ENCODE data around the gene RSRP1. TPM values are rescaled to one million over a fixed set of nuclear protein-coding genes. Genes with fewer than 3 reads are reported as not detected.
"Not testable (repeated sequence)": the region's sequence is repeated elsewhere in the genome, so short reads cannot be mapped to it uniquely, and the experiment has no call there.

Gene RSRP1
- total and polyA plus RNA-seq, 3 experiments from 2014 or later = 47.5 to 124 (median 116) TPM

- H3K4me1 ChIP-seq (ENCODE audit: insufficient read depth, low read length); POLR2A ChIA-PET; H3K27me3 ChIP-seq (ENCODE audit: insufficient read depth, low read length, poor library complexity, severe bottlenecking); H3K9me3 ChIP-seq (ENCODE audit: low read length); H3K36me3 ChIP-seq (ENCODE audit: insufficient read depth, low read length); H3K27me3 Mint-ChIP-seq; H3K9me3 Mint-ChIP-seq; CTCF ChIA-PET: not testable (repeated sequence)
- H3K4me3 Mint-ChIP-seq = peak overlapping the region; percentile 91 to 98 (median 96)
- peak in 3 of 5 donors; percentile 28 to 39 (median 32) for DNase-seq
- Histone ChIP-seq H3K27ac (ENCODE audit: low read depth, low read length) (peak overlapping the region; percentile 61), H3K4me3 (ENCODE audit: low read length) (peak overlapping the region; percentile 70)
- H3K36me3 Mint-ChIP-seq = peaks cover 0 to 27% (median 4%) of the 10 kb centered on the region in 3 donors
- peak overlapping the region; percentile 79 to 99 (median 98) for H3K27ac Mint-ChIP-seq
- H3K4me1 Mint-ChIP-seq = peaks cover 11 to 33% (median 29%) of the 10 kb centered on the region in 3 donors
Measured at GRCh38 chr1:25266554-25267287, 19.5 kb upstream of the RSRP1 start.

- POLR2A ChIA-PET = interaction anchor here (1.6 kb wide), 1 partner anchor 13 kb away, joined by 5 read pairs; the partner anchor contains the start of gene RSRP1
- H3K9me3 Mint-ChIP-seq; CTCF ChIA-PET; H3K4me1 ChIP-seq (ENCODE audit: insufficient read depth, low read length); H3K27me3 Mint-ChIP-seq; H3K27ac ChIP-seq (ENCODE audit: low read depth, low read length); H3K27me3 ChIP-seq (ENCODE audit: insufficient read depth, low read length, poor library complexity, severe bottlenecking); H3K4me3 ChIP-seq (ENCODE audit: low read length); H3K36me3 ChIP-seq (ENCODE audit: insufficient read depth, low read length); DNase-seq; H3K9me3 ChIP-seq (ENCODE audit: low read length); H3K4me3 Mint-ChIP-seq: not testable (repeated sequence)
- peak overlapping the region in 3 of 8 donors; percentile 15 to 33 (median 33) for H3K27ac Mint-ChIP-seq
- H3K4me1 Mint-ChIP-seq = peaks cover 21 to 54% (median 26%) of the 10 kb centered on the region in 3 donors
- peaks cover 0 to 26% (median 4%) of the 10 kb centered on the region in 3 donors for H3K36me3 Mint-ChIP-seq
Measured at GRCh38 chr1:25260336-25260735, 13.1 kb upstream of the RSRP1 start.

- H3K4me3 ChIP-seq (ENCODE audit: low read length); H3K4me1 ChIP-seq (ENCODE audit: insufficient read depth, low read length); H3K9me3 ChIP-seq (ENCODE audit: low read length); CTCF ChIA-PET; H3K4me3 Mint-ChIP-seq; H3K9me3 Mint-ChIP-seq; H3K36me3 ChIP-seq (ENCODE audit: insufficient read depth, low read length); H3K27me3 Mint-ChIP-seq; DNase-seq; H3K27me3 ChIP-seq (ENCODE audit: insufficient read depth, low read length, poor library complexity, severe bottlenecking); H3K27ac ChIP-seq (ENCODE audit: low read depth, low read length): not testable (repeated sequence)
- Mint-ChIP-seq H3K36me3 (peaks cover 0 to 30% (median 4%) of the 10 kb centered on the region in 3 donors), H3K27ac (peak overlapping the region in 6 of 8 donors; percentile 15 to 74 (median 52)), H3K4me1 (peaks cover 21 to 60% (median 26%) of the 10 kb centered on the region in 3 donors)
- POLR2A ChIA-PET = interaction anchor here (1.6 kb wide), 1 partner anchor 13 kb away, joined by 5 read pairs; the partner anchor contains the start of gene RSRP1
Measured at GRCh38 chr1:25259813-25260212, 12.6 kb upstream of the RSRP1 start.

DNA sequence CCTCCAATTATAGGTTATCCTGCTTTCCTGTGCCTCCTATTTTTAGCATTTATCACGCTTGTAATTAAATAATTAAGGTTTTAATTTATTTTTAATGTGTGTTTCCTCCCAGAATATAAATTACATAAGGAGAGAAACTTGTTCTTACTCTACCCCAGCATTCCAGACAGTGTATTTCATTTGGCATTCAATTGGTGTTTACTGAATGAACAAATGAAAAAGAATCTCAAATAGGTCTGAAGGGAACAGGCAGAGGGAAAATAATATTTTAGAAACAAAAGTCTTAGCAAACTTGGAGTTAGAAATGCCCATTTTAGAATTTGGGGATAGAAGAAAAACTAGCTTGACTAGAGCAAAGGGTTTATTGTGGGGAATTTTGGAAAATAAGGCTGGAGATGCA lies 9.9 kb upstream of the RSRP1 start:
- no peaks in the 10 kb centered on the region for H3K27me3 Mint-ChIP-seq

GRCh38 chr1:25256578-25256965 lies 9.3 kb upstream of the RSRP1 start:
- no peak for DNase-seq
- no peak overlapping the region for H3K4me3 Mint-ChIP-seq
- H3K27ac Mint-ChIP-seq = peak overlapping the region in 1 of 8 donors; percentile 75
- H3K9me3 ChIP-seq (ENCODE audit: low read length) = no peaks in the 10 kb centered on the region
- H3K4me3 ChIP-seq (ENCODE audit: low read length) = no peak overlapping the region
- H3K4me1 ChIP-seq (ENCODE audit: insufficient read depth, low read length) = peaks cover 7% of the 10 kb centered on the region
- peaks cover 0 to 19% (median 2%) of the 10 kb centered on the region in 3 donors for H3K36me3 Mint-ChIP-seq
- ChIA-PET CTCF (no interaction called here), POLR2A (no interaction called here)
- no peaks in the 10 kb centered on the region for H3K27me3 Mint-ChIP-seq
- H3K27me3 ChIP-seq (ENCODE audit: insufficient read depth, low read length, poor library complexity, severe bottlenecking) = no peaks in the 10 kb centered on the region
- no peak overlapping the region for H3K27ac ChIP-seq (ENCODE audit: low read depth, low read length)
- peaks cover 10 to 43% (median 14%) of the 10 kb centered on the region in 3 donors for H3K4me1 Mint-ChIP-seq
- H3K36me3 ChIP-seq (ENCODE audit: insufficient read depth, low read length) = no peaks in the 10 kb centered on the region
- H3K9me3 Mint-ChIP-seq = no peaks in the 10 kb centered on the region

More for the DNA sequence above, 9.9 kb upstream of the RSRP1 start:
- Mint-ChIP-seq H3K9me3 (no peaks in the 10 kb centered on the region), H3K27ac (peak overlapping the region in 1 of 8 donors; percentile 47), H3K4me1 (peaks cover 14 to 48% (median 18%) of the 10 kb centered on the region in 3 donors), H3K4me3 (no peak overlapping the region), H3K36me3 (peaks cover 0 to 20% (median under 1%) of the 10 kb centered on the region in 3 donors)
- Histone ChIP-seq H3K36me3 (ENCODE audit: insufficient read depth, low read length) (no peaks in the 10 kb centered on the region), H3K9me3 (ENCODE audit: low read length) (no peaks in the 10 kb centered on the region), H3K4me3 (ENCODE audit: low read length) (no peak overlapping the region), H3K27me3 (ENCODE audit: insufficient read depth, low read length, poor library complexity, severe bottlenecking) (no peaks in the 10 kb centered on the region), H3K27ac (ENCODE audit: low read depth, low read length) (no peak overlapping the region), H3K4me1 (ENCODE audit: insufficient read depth, low read length) (peaks cover 7% of the 10 kb centered on the region)
- ChIA-PET POLR2A (interaction anchor here (0.6 to 1.9 kb wide), 3 partner anchors 10 to 342 kb away, joined by 5 to 9 read pairs (median 7); partner anchors contain the start of gene RSRP1), CTCF (no interaction called here)
- no peak for DNase-seq

- H3K4me3 ChIP-seq (ENCODE audit: low read length) = no peak overlapping the region
- Mint-ChIP-seq H3K4me1 (peaks cover 10 to 41% (median 14%) of the 10 kb centered on the region in 3 donors), H3K9me3 (no peaks in the 10 kb centered on the region), H3K36me3 (peaks cover 0 to 19% (median 2%) of the 10 kb centered on the region in 3 donors), H3K27ac (peak overlapping the region in 1 of 8 donors; percentile 75), H3K4me3 (no peak overlapping the region), H3K27me3 (no peaks in the 10 kb centered on the region)
- POLR2A ChIA-PET = interaction anchor here (0.6 to 1.0 kb wide), 2 partner anchors 18 to 23 kb away, joined by 3 to 5 read pairs; partner anchors contain the start of gene SYF2
- H3K4me1 ChIP-seq (ENCODE audit: insufficient read depth, low read length) = peaks cover 7% of the 10 kb centered on the region
- H3K9me3 ChIP-seq (ENCODE audit: low read length) = no peaks in the 10 kb centered on the region
- H3K27me3 ChIP-seq (ENCODE audit: insufficient read depth, low read length, poor library complexity, severe bottlenecking) = no peaks in the 10 kb centered on the region
- no peaks in the 10 kb centered on the region for H3K36me3 ChIP-seq (ENCODE audit: insufficient read depth, low read length)
- CTCF ChIA-PET = interaction anchor here (0.5 to 0.7 kb wide), 2 partner anchors 17 to 556 kb away, joined by 3 read pairs; no protein-coding TSS in a partner anchor
- no peak for DNase-seq
- no peak overlapping the region for H3K27ac ChIP-seq (ENCODE audit: low read depth, low read length)
Measured at GRCh38 chr1:25255706-25256577, 8.7 kb upstream of the RSRP1 start.

GRCh38 chr1:25253911-25254310 lies 6.7 kb upstream of the RSRP1 start:
- POLR2A ChIA-PET = no interaction called here

More at GRCh38 chr1:25253911-25254310, 6.7 kb upstream of the RSRP1 start:
- Histone ChIP-seq H3K4me3 (ENCODE audit: low read length) (no peak overlapping the region), H3K4me1 (ENCODE audit: insufficient read depth, low read length) (no peaks in the 10 kb centered on the region), H3K27ac (ENCODE audit: low read depth, low read length) (no peak overlapping the region), H3K27me3 (ENCODE audit: insufficient read depth, low read length, poor library complexity, severe bottlenecking) (no peaks in the 10 kb centered on the region), H3K9me3 (ENCODE audit: low read length) (no peaks in the 10 kb centered on the region), H3K36me3 (ENCODE audit: insufficient read depth, low read length) (no peaks in the 10 kb centered on the region)
- Mint-ChIP-seq H3K4me3 (no peak overlapping the region), H3K27ac (peak overlapping the region in 2 of 8 donors; percentile 17 to 73), H3K4me1 (peaks cover 4 to 26% (median 7%) of the 10 kb centered on the region in 3 donors), H3K36me3 (peaks cover 0 to 16% (median 2%) of the 10 kb centered on the region in 3 donors), H3K27me3 (no peaks in the 10 kb centered on the region), H3K9me3 (no peaks in the 10 kb centered on the region)
- CTCF ChIA-PET = no interaction called here
- no peak for DNase-seq

Measured in CD8-positive, alpha-beta memory T cell (primary cell).